ENCODE results near the gene APBA3.

The APBA3 gene

GRCh38 chr19:3807574-3808354, 46.3 kb upstream of the APBA3 start:
- no peak for TF ChIP-seq CTCF (IDR thresholded peaks at IDR 0.05; ENCODE audit: insufficient read depth, low read length, missing control alignments)
- H3K4me3 ChIP-seq (ENCODE audit: low read depth, low read length), result no peak overlapping the region
- POLR2A ChIA-PET, result no interaction called here
- CTCF ChIA-PET, result no interaction called here
- DNase-seq (ENCODE audit: low read depth, low spot score), result no peak

- TF ChIP-seq CTCF (IDR thresholded peaks at IDR 0.05; ENCODE audit: insufficient read depth, low read length, missing control alignments), result no peak
- no peak overlapping the region for H3K4me3 ChIP-seq (ENCODE audit: low read depth, low read length)
- ChIA-PET POLR2A (no interaction called here), CTCF (no interaction called here)
- no peak for DNase-seq (ENCODE audit: low read depth, low spot score)
Measured at GRCh38 chr19:3807131-3807480, 45.6 kb upstream of the APBA3 start.

GRCh38 chr19:3805859-3806258, 44.4 kb upstream of the APBA3 start:
- no peak overlapping the region for H3K4me3 ChIP-seq (ENCODE audit: low read depth, low read length)
- DNase-seq (ENCODE audit: low read depth, low spot score), result no peak
- no peak for TF ChIP-seq CTCF (IDR thresholded peaks at IDR 0.05; ENCODE audit: insufficient read depth, low read length, missing control alignments)
- POLR2A ChIA-PET, result no interaction called here
- CTCF ChIA-PET, result no interaction called here

- no peak overlapping the region for H3K4me3 ChIP-seq (ENCODE audit: low read depth, low read length)
- DNase-seq (ENCODE audit: low read depth, low spot score), result no peak
- CTCF ChIA-PET, result interaction anchor here (1.1 kb wide), 2 partner anchors 17 to 42 kb away, joined by 3 to 4 read pairs; partner anchors contain the start of gene MRPL54
- TF ChIP-seq CTCF (IDR thresholded peaks at IDR 0.05; ENCODE audit: insufficient read depth, low read length, missing control alignments), result no peak
- POLR2A ChIA-PET, result no interaction called here
Measured at GRCh38 chr19:3804429-3804828, 42.9 kb upstream of the APBA3 start.

GRCh38 chr19:3803986-3804385, 42.5 kb upstream of the APBA3 start:
- no peak for TF ChIP-seq CTCF (IDR thresholded peaks at IDR 0.05; ENCODE audit: insufficient read depth, low read length, missing control alignments)
- POLR2A ChIA-PET, result no interaction called here
- CTCF ChIA-PET, result interaction anchor here (1.1 kb wide), 2 partner anchors 18 to 41 kb away, joined by 3 to 4 read pairs; partner anchors contain the start of gene MRPL54
- DNase-seq (ENCODE audit: low read depth, low spot score), result no peak
- no peak overlapping the region for H3K4me3 ChIP-seq (ENCODE audit: low read depth, low read length)

GRCh38 chr19:3803114-3803888, 41.8 kb upstream of the APBA3 start:
- ChIA-PET CTCF (no interaction called here), POLR2A (no interaction called here)
- DNase-seq (ENCODE audit: low read depth, low spot score), result no peak
- no peak overlapping the region for H3K4me3 ChIP-seq (ENCODE audit: low read depth, low read length)
- TF ChIP-seq CTCF (IDR thresholded peaks at IDR 0.05; ENCODE audit: insufficient read depth, low read length, missing control alignments), result no peak
